Measurements from ENCODE around the gene MICAL1. TPM values are rescaled to one million over a fixed set of nuclear protein-coding genes. Genes with fewer than 3 reads are reported as not detected.

The MICAL1 gene
- total and polyA plus RNA-seq, 4 donors: 29.9 to 67.7 (median 57.4) TPM

GRCh38 chr6:109453156-109453555 lies 2.4 kb downstream of the MICAL1 start:
- Histone ChIP-seq H3K9ac (ENCODE audit: insufficient read depth in 1 of 2, low read length in 2 of 2) (no peak overlapping the region), H3K36me3 (ENCODE audit: control insufficient read depth in 4 of 4, insufficient read depth in 4 of 4, low read length in 4 of 4) (peaks cover 0 to 23% (median 15%) of the 10 kb centered on the region in 4 donors), H3K27me3 (ENCODE audit: control insufficient read depth in 3 of 3, insufficient read depth in 3 of 3, low read length in 2 of 3) (no peaks in the 10 kb centered on the region), H3K4me1 (ENCODE audit: control insufficient read depth in 5 of 5, insufficient read depth in 5 of 5, low read length in 5 of 5) (peaks cover 5 to 30% (median 10%) of the 10 kb centered on the region in 5 donors), H3K27ac (ENCODE audit: low read depth in 1 of 2, low read length in 1 of 2) (no peak overlapping the region), H3K9me3 (ENCODE audit: control insufficient read depth in 4 of 4, insufficient read depth in 3 of 4, low read length in 3 of 4) (no peaks in the 10 kb centered on the region), H3K4me3 (no peak overlapping the region)
- TF ChIP-seq CTCF (IDR thresholded peaks at IDR 0.05; ENCODE audit: control extremely low read depth, extremely low read depth): no peak
- no peak for ATAC-seq (ENCODE audit: insufficient read depth, low FRiP score)
- DNase-seq: no peak
- 92 to 94% methylated on average over 2 of the region's 2 CpGs for WGBS, 2 donors

- ATAC-seq (ENCODE audit: insufficient read depth, low FRiP score) (no peak), DNase-seq (no peak)
- Histone ChIP-seq H3K36me3 (ENCODE audit: control insufficient read depth in 4 of 4, insufficient read depth in 4 of 4, low read length in 4 of 4) (peaks cover 0 to 23% (median 15%) of the 10 kb centered on the region in 4 donors), H3K9me3 (ENCODE audit: control insufficient read depth in 4 of 4, insufficient read depth in 3 of 4, low read length in 3 of 4) (no peaks in the 10 kb centered on the region), H3K4me3 (no peak overlapping the region), H3K27me3 (ENCODE audit: control insufficient read depth in 3 of 3, insufficient read depth in 3 of 3, low read length in 2 of 3) (no peaks in the 10 kb centered on the region), H3K27ac (ENCODE audit: low read depth in 1 of 2, low read length in 1 of 2) (no peak overlapping the region), H3K9ac (ENCODE audit: insufficient read depth in 1 of 2, low read length in 2 of 2) (no peak overlapping the region), H3K4me1 (ENCODE audit: control insufficient read depth in 5 of 5, insufficient read depth in 5 of 5, low read length in 5 of 5) (peaks cover 5 to 20% (median 7%) of the 10 kb centered on the region in 5 donors)
- TF ChIP-seq CTCF (IDR thresholded peaks at IDR 0.05; ENCODE audit: control extremely low read depth, extremely low read depth): no peak
- WGBS, 2 donors: 89 to 92% methylated on average over 9 of the region's 9 CpGs
Measured at GRCh38 chr6:109452181-109452580, 3.4 kb downstream of the MICAL1 start.

- Histone ChIP-seq H3K27me3 (ENCODE audit: control insufficient read depth in 3 of 3, insufficient read depth in 3 of 3, low read length in 2 of 3) (no peaks in the 10 kb centered on the region), H3K4me1 (ENCODE audit: control insufficient read depth in 5 of 5, insufficient read depth in 5 of 5, low read length in 5 of 5) (peaks cover 2 to 12% (median 4%) of the 10 kb centered on the region in 5 donors), H3K27ac (ENCODE audit: low read depth in 1 of 2, low read length in 1 of 2) (no peak overlapping the region), H3K4me3 (no peak overlapping the region), H3K9me3 (ENCODE audit: control insufficient read depth in 4 of 4, insufficient read depth in 3 of 4, low read length in 3 of 4) (no peaks in the 10 kb centered on the region), H3K9ac (ENCODE audit: insufficient read depth in 1 of 2, low read length in 2 of 2) (no peak overlapping the region), H3K36me3 (ENCODE audit: control insufficient read depth in 4 of 4, insufficient read depth in 4 of 4, low read length in 4 of 4) (peaks cover 0 to 28% (median 20%) of the 10 kb centered on the region in 4 donors)
- ATAC-seq (ENCODE audit: insufficient read depth, low FRiP score): no peak
- no peak for TF ChIP-seq CTCF (IDR thresholded peaks at IDR 0.05; ENCODE audit: control extremely low read depth, extremely low read depth)
- DNase-seq: no peak
- 96% methylated on average over 7 of the region's 7 CpGs for WGBS, 2 donors
Measured at GRCh38 chr6:109451376-109451775, 4.2 kb downstream of the MICAL1 start.

- no peak for DNase-seq
- no peak for ATAC-seq (ENCODE audit: insufficient read depth, low FRiP score)
- no peaks in the 10 kb centered on the region for H3K27me3 ChIP-seq (ENCODE audit: control insufficient read depth in 3 of 3, insufficient read depth in 3 of 3, low read length in 2 of 3)
- H3K9me3 ChIP-seq (ENCODE audit: control insufficient read depth in 4 of 4, insufficient read depth in 3 of 4, low read length in 3 of 4): no peaks in the 10 kb centered on the region
- peaks cover 0 to 9% (median 3%) of the 10 kb centered on the region in 5 donors for H3K4me1 ChIP-seq (ENCODE audit: control insufficient read depth in 5 of 5, insufficient read depth in 5 of 5, low read length in 5 of 5)
- H3K27ac ChIP-seq (ENCODE audit: low read depth in 1 of 2, low read length in 1 of 2): no peak overlapping the region
- H3K9ac ChIP-seq (ENCODE audit: insufficient read depth in 1 of 2, low read length in 2 of 2): no peak overlapping the region
- peaks cover 0 to 30% (median 23%) of the 10 kb centered on the region in 4 donors for H3K36me3 ChIP-seq (ENCODE audit: control insufficient read depth in 4 of 4, insufficient read depth in 4 of 4, low read length in 4 of 4)
- 72 to 75% methylated on average over 3 of the region's 3 CpGs for WGBS, 2 donors
- no peak overlapping the region for H3K4me3 ChIP-seq
- no peak for TF ChIP-seq CTCF (IDR thresholded peaks at IDR 0.05; ENCODE audit: control extremely low read depth, extremely low read depth)
Measured at GRCh38 chr6:109450801-109451200, 4.8 kb downstream of the MICAL1 start.
